ENCODE measurements around the gene RHBDD1. TPM values are rescaled to one million over a fixed set of nuclear protein-coding genes. Genes with fewer than 3 reads are reported as not detected.

RHBDD1 gene
- total RNA-seq, 1 experiment from 2014 or later: 1.5 TPM

GRCh38 chr2:226847090-226847489 lies 11.2 kb downstream of the RHBDD1 start:
- Histone ChIP-seq H3K36me3 (no peaks in the 10 kb centered on the region), H3K27me3 (no peaks in the 10 kb centered on the region), H3K9me3 (replicated peaks) (no peaks in the 10 kb centered on the region), H3K27ac (no peak overlapping the region), H3K4me3 (no peak overlapping the region), H3K4me1 (no peaks in the 10 kb centered on the region)
- DNase-seq: no peak

GRCh38 chr2:226847511-226847910 lies 11.7 kb downstream of the RHBDD1 start:
- no peak overlapping the region for H3K4me3 ChIP-seq
- no peaks in the 10 kb centered on the region for H3K36me3 ChIP-seq

GRCh38 chr2:226849349-226849748 lies 13.5 kb downstream of the RHBDD1 start:
- no peaks in the 10 kb centered on the region for H3K9me3 ChIP-seq (replicated peaks)

More at GRCh38 chr2:226847511-226847910, 11.7 kb downstream of the RHBDD1 start:
- Histone ChIP-seq H3K27me3 (no peaks in the 10 kb centered on the region), H3K4me1 (no peaks in the 10 kb centered on the region), H3K9me3 (replicated peaks) (no peaks in the 10 kb centered on the region), H3K27ac (no peak overlapping the region)
- DNase-seq: no peak

GRCh38 chr2:226850024-226850423 lies 14.2 kb downstream of the RHBDD1 start:
- no peaks in the 10 kb centered on the region for H3K36me3 ChIP-seq
- no peaks in the 10 kb centered on the region for H3K27me3 ChIP-seq
- DNase-seq: no peak
- H3K27ac ChIP-seq: no peak overlapping the region
- no peaks in the 10 kb centered on the region for H3K4me1 ChIP-seq
- H3K9me3 ChIP-seq (replicated peaks): no peaks in the 10 kb centered on the region
- no peak overlapping the region for H3K4me3 ChIP-seq

More at GRCh38 chr2:226849349-226849748, 13.5 kb downstream of the RHBDD1 start:
- DNase-seq: no peak
- Histone ChIP-seq H3K36me3 (no peaks in the 10 kb centered on the region), H3K27ac (no peak overlapping the region), H3K4me1 (no peaks in the 10 kb centered on the region), H3K27me3 (no peaks in the 10 kb centered on the region), H3K4me3 (no peak overlapping the region)

GRCh38 chr2:226855787-226856186 lies 19.9 kb downstream of the RHBDD1 start:
- Histone ChIP-seq H3K36me3 (no peaks in the 10 kb centered on the region; the same call in 1 of the 2 replicates), H3K4me3 (no peak overlapping the region), H3K27ac (no peak overlapping the region), H3K4me1 (no peaks in the 10 kb centered on the region), H3K9me3 (replicated peaks) (no peaks in the 10 kb centered on the region), H3K27me3 (no peaks in the 10 kb centered on the region)
- DNase-seq: no peak

- no peak overlapping the region for H3K27ac ChIP-seq
Measured at GRCh38 chr2:226860087-226860486, 24.2 kb downstream of the RHBDD1 start.

GRCh38 chr2:226862623-226863022 lies 26.8 kb downstream of the RHBDD1 start:
- Histone ChIP-seq H3K27me3 (no peaks in the 10 kb centered on the region), H3K36me3 (no peaks in the 10 kb centered on the region; the same call in 1 of the 2 replicates), H3K4me1 (0 out of 2 replicates have a peak, but pooled peaks cover 3% of the 10 kb centered on the region), H3K27ac (no peak overlapping the region), H3K4me3 (no peak overlapping the region), H3K9me3 (replicated peaks) (no peaks in the 10 kb centered on the region)
- DNase-seq: no peak

More at GRCh38 chr2:226860087-226860486, 24.2 kb downstream of the RHBDD1 start:
- Histone ChIP-seq H3K36me3 (no peaks in the 10 kb centered on the region; the same call in 1 of the 2 replicates), H3K4me3 (no peak overlapping the region), H3K9me3 (replicated peaks) (no peaks in the 10 kb centered on the region), H3K27me3 (no peaks in the 10 kb centered on the region), H3K4me1 (0 out of 2 replicates have a peak, but pooled peaks cover 3% of the 10 kb centered on the region)
- no peak for DNase-seq

GRCh38 chr2:226865273-226865672 lies 29.4 kb downstream of the RHBDD1 start:
- Histone ChIP-seq H3K27me3 (no peaks in the 10 kb centered on the region), H3K4me3 (no peak overlapping the region), H3K4me1 (0 out of 2 replicates have a peak, but pooled peaks cover 3% of the 10 kb centered on the region)

GRCh38 chr2:226865710-226866109 lies 29.9 kb downstream of the RHBDD1 start:
- H3K27ac ChIP-seq: no peak overlapping the region
- no peak for DNase-seq
- 0 out of 2 replicates have a peak, but pooled peaks cover 3% of the 10 kb centered on the region for H3K4me1 ChIP-seq
- no peaks in the 10 kb centered on the region for H3K36me3 ChIP-seq
- no peaks in the 10 kb centered on the region for H3K27me3 ChIP-seq
- no peak overlapping the region for H3K4me3 ChIP-seq
- H3K9me3 ChIP-seq (replicated peaks): no peaks in the 10 kb centered on the region

More at GRCh38 chr2:226865273-226865672, 29.4 kb downstream of the RHBDD1 start:
- Histone ChIP-seq H3K27ac (no peak overlapping the region), H3K9me3 (replicated peaks) (no peaks in the 10 kb centered on the region), H3K36me3 (no peaks in the 10 kb centered on the region)
- no peak for DNase-seq

- no peaks in the 10 kb centered on the region for H3K27me3 ChIP-seq
- no peak for DNase-seq
Measured at GRCh38 chr2:226868331-226869162, 32.7 kb downstream of the RHBDD1 start.

GRCh38 chr2:226869371-226869770 lies 33.5 kb downstream of the RHBDD1 start:
- Histone ChIP-seq H3K9me3 (replicated peaks) (no peaks in the 10 kb centered on the region), H3K27me3 (no peaks in the 10 kb centered on the region), H3K4me1 (peaks cover 11% of the 10 kb centered on the region), H3K4me3 (no peak overlapping the region), H3K36me3 (no peaks in the 10 kb centered on the region), H3K27ac (no peak overlapping the region)
- DNase-seq: no peak

More at GRCh38 chr2:226868331-226869162, 32.7 kb downstream of the RHBDD1 start:
- no peak overlapping the region for H3K4me3 ChIP-seq
- no peaks in the 10 kb centered on the region for H3K36me3 ChIP-seq
- H3K27ac ChIP-seq: no peak overlapping the region
- peaks cover 6% of the 10 kb centered on the region for H3K4me1 ChIP-seq
- no peaks in the 10 kb centered on the region for H3K9me3 ChIP-seq (replicated peaks)

- no peaks in the 10 kb centered on the region for H3K36me3 ChIP-seq
- DNase-seq: peak; percentile 91 to 96
- 0 out of 2 replicates have a peak overlapping the region, but pooled peaks have one; percentile 0 for H3K27ac ChIP-seq
- H3K27me3 ChIP-seq: no peaks in the 10 kb centered on the region
- H3K9me3 ChIP-seq (replicated peaks): no peaks in the 10 kb centered on the region
- no peak overlapping the region for H3K4me3 ChIP-seq
- H3K4me1 ChIP-seq: peaks cover 40% of the 10 kb centered on the region
Measured at GRCh38 chr2:226873051-226873620, 37.3 kb downstream of the RHBDD1 start.

GRCh38 chr2:226873826-226874225 lies 38.0 kb downstream of the RHBDD1 start:
- no peak for DNase-seq
- Histone ChIP-seq H3K4me1 (peaks cover 40% of the 10 kb centered on the region), H3K4me3 (no peak overlapping the region), H3K27me3 (no peaks in the 10 kb centered on the region), H3K27ac (0 out of 2 replicates have a peak overlapping the region, but pooled peaks have one; percentile 0), H3K9me3 (replicated peaks) (no peaks in the 10 kb centered on the region), H3K36me3 (no peaks in the 10 kb centered on the region)

- H3K9me3 ChIP-seq (replicated peaks): no peaks in the 10 kb centered on the region
- H3K4me3 ChIP-seq: no peak overlapping the region
- DNase-seq: no peak
- H3K27me3 ChIP-seq: no peaks in the 10 kb centered on the region
- H3K4me1 ChIP-seq: peaks cover 40% of the 10 kb centered on the region
- no peaks in the 10 kb centered on the region for H3K36me3 ChIP-seq
- H3K27ac ChIP-seq: peak overlapping the region; percentile 64; the same call in 1 of the 2 replicates
Measured at GRCh38 chr2:226874749-226875148, 38.9 kb downstream of the RHBDD1 start.
